Keratinocyte (primary cell): ENCODE measurements around the gene CYP1A2. TPM values are rescaled to one million over a fixed set of nuclear protein-coding genes. Genes with fewer than 3 reads are reported as not detected.

Experiments used
- DNase-seq: peaks from one replicate; pipeline ENCODE4 v3.0.0-alpha.2; 2011; ENCODE audit warnings: low read depth, missing footprints, low spot score
- FAIRE-seq: peaks from 2 replicates; lab custom pipeline; 2011; peaks lifted over from hg19 to GRCh38; lab: Jason Lieb, UNC
- H2AFZ ChIP-seq: 2 replicates; pipeline ENCODE4 v1.6.0; 2012; ENCODE audit warnings: low read length, control low read depth, inconsistent platforms; ENCODE audit not compliant: control insufficient read depth
- H3K27ac ChIP-seq: 2 replicates; pipeline ENCODE4 v1.5.1; 2011; ENCODE audit warnings: low read length; ENCODE audit not compliant: control insufficient read depth, insufficient read depth
- H3K27me3 ChIP-seq: 3 replicates; pipeline ENCODE4 v1.6.0; 2011; ENCODE audit warnings: low read length; ENCODE audit not compliant: control insufficient read depth, insufficient read depth; ENCODE audit errors: extremely low read depth
- H3K36me3 ChIP-seq, 2 experiments: 2 replicates in 1 of 2; 3 replicates in 1 of 2; pipeline ENCODE4 v1.5.1; 2011; ENCODE audit warnings: low read length in 2 of 2, mild to moderate bottlenecking in 1 of 2; ENCODE audit not compliant: control insufficient read depth in 2 of 2, insufficient read depth in 2 of 2; ENCODE audit errors: extremely low read depth in 1 of 2
- H3K4me1 ChIP-seq: 3 replicates; pipeline ENCODE4 v1.5.1; 2011; ENCODE audit warnings: low read length; ENCODE audit not compliant: control insufficient read depth, insufficient read depth; ENCODE audit errors: extremely low read depth
- H3K4me2 ChIP-seq: 3 replicates; pipeline ENCODE4 v1.6.0; 2011; ENCODE audit warnings: low read depth, low read length; ENCODE audit not compliant: control insufficient read depth, insufficient read depth; ENCODE audit errors: extremely low read depth
- H3K4me3 ChIP-seq, 3 experiments: fragments of 200-600 bp in 1 of 3; sonication (generic) in 1 of 3; 2 replicates in 2 of 3; 3 replicates in 1 of 3; pipeline ENCODE4 v1.5.1; 2011 to 2016; ENCODE audit warnings: low read length in 3 of 3, mild to moderate bottlenecking in 3 of 3, control low read depth in 2 of 3, inconsistent platforms in 1 of 3, low read depth in 1 of 3, mixed read lengths in 1 of 3, mixed run types in 1 of 3, moderate library complexity in 1 of 3; ENCODE audit not compliant: control insufficient read depth in 2 of 3, insufficient read depth in 2 of 3; ENCODE audit errors: extremely low read depth in 1 of 3
- H3K79me2 ChIP-seq: 2 replicates; pipeline ENCODE4 v1.6.0; 2012; ENCODE audit warnings: low read length; ENCODE audit not compliant: control insufficient read depth, insufficient read depth
- H3K9ac ChIP-seq: 3 replicates; pipeline ENCODE4 v1.6.0; 2011; ENCODE audit warnings: low read length; ENCODE audit not compliant: control insufficient read depth, insufficient read depth; ENCODE audit errors: extremely low read depth
- H3K9me1 ChIP-seq: 3 replicates; pipeline ENCODE4 v1.6.0; 2011; ENCODE audit warnings: low read length; ENCODE audit not compliant: control insufficient read depth, insufficient read depth; ENCODE audit errors: extremely low read depth
- H3K9me3 ChIP-seq: 2 replicates; pipeline ENCODE4 v1.5.1; 2012; ENCODE audit warnings: low read depth, low read length; ENCODE audit not compliant: control insufficient read depth
- H4K20me1 ChIP-seq: 3 replicates; pipeline ENCODE4 v1.6.0; 2011; ENCODE audit warnings: low read length; ENCODE audit not compliant: control insufficient read depth, insufficient read depth; ENCODE audit errors: extremely low read depth
- CTCF ChIP-seq, 3 experiments: IDR thresholded peaks in 1 of 3; conservative IDR thresholded peaks in 1 of 3; optimal IDR thresholded peaks in 1 of 3; 2 replicates in 2 of 3; 3 replicates in 1 of 3; pipeline versions ENCODE3 to v1.5.1; 2011; ENCODE audit warnings: low read length in 3 of 3, mild to moderate bottlenecking in 3 of 3, moderate library complexity in 2 of 3, control low read depth in 1 of 3, inconsistent platforms in 1 of 3; ENCODE audit not compliant: insufficient read depth in 2 of 3; ENCODE audit errors: extremely low read depth in 1 of 3
- EZH2 ChIP-seq: IDR thresholded peaks from one replicate; pipeline ENCODE4 v1.6.1; 2012; ENCODE audit warnings: inconsistent platforms, mild to moderate bottlenecking, low read length, moderate library complexity
- dilution Hi-C: fragments of 300-500 bp; cut with MboI; formaldehyde crosslinking; loops from one replicate; pipeline ENCODE4 v1.7.0; 2020; ENCODE audit warnings: low sequenced_read_pairs; ENCODE audit not compliant: extremely low pct_ligation_motif_present
- polyA plus RNA-seq, 5 experiments: library from polyadenylated mRNA; depleted of rRNA in 3 of 5; stranded (reverse) in 3 of 5; stranded (forward) in 1 of 5; unstranded in 1 of 5; fragments of >200 nt; gene quantifications; 1 replicate in 1 of 5; 2 replicates in 3 of 5; 3 replicates in 1 of 5; pipeline versions ENCODE4 v1.2.1 to v1.2.3, GENCODE V29; 2011 to 2012; ENCODE audit warnings: missing spikeins in 2 of 5, low read depth in 1 of 5, low replicate concordance in 1 of 5

CYP1A2 gene
- polyA plus RNA-seq, 1 donor (not counting 4 experiments of a cell fraction or from before 2014, with no cell fraction given), result 0.04 TPM

- H3K79me2 ChIP-seq, result peaks cover 81% of the 10 kb centered on the region
- FAIRE-seq, result no peak
- DNase-seq, result no peak
- dilution Hi-C loops, result no loop called here
- H3K27ac ChIP-seq, result no peak overlapping the region
- H3K36me3 ChIP-seq, result peaks cover 1 to 5% of the 10 kb centered on the region in 2 experiments
- H3K4me3 ChIP-seq, result no peak overlapping the region
- peaks cover 61% of the 10 kb centered on the region for H3K4me1 ChIP-seq
- TF ChIP-seq CTCF (optimal IDR thresholded peaks at IDR 0.05 in 1 of 3, IDR thresholded peaks at IDR 0.05 in 1 of 3, conservative IDR thresholded peaks at IDR 0.05 in 1 of 3; ENCODE audit: extremely low read depth in 1 of 3, insufficient read depth in 2 of 3, low read length in 3 of 3) (no peak), EZH2 (no peak)
- H3K9me1 ChIP-seq, result peaks cover 21% of the 10 kb centered on the region
- H2AFZ ChIP-seq, result no peak overlapping the region
- peaks cover 39% of the 10 kb centered on the region for H4K20me1 ChIP-seq
- no peak overlapping the region for H3K9ac ChIP-seq
- no peak overlapping the region for H3K4me2 ChIP-seq
- H3K27me3 ChIP-seq, result no peaks in the 10 kb centered on the region
- no peaks in the 10 kb centered on the region for H3K9me3 ChIP-seq
These were observed 43.0 kb downstream of the CYP1A2 start for GRCh38 chr15:74791667-74792066.

- Histone ChIP-seq H3K4me2 (no peak overlapping the region), H3K36me3 (peaks cover 1 to 5% of the 10 kb centered on the region in 2 experiments), H3K79me2 (peaks cover 80% of the 10 kb centered on the region), H3K9me1 (peaks cover 15% of the 10 kb centered on the region), H3K9ac (no peak overlapping the region), H3K27ac (no peak overlapping the region), H3K9me3 (no peaks in the 10 kb centered on the region), H3K27me3 (no peaks in the 10 kb centered on the region), H3K4me3 (no peak overlapping the region), H4K20me1 (peaks cover 37% of the 10 kb centered on the region), H3K4me1 (peaks cover 54% of the 10 kb centered on the region), H2AFZ (no peak overlapping the region)
- TF ChIP-seq EZH2 (no peak), CTCF (optimal IDR thresholded peaks at IDR 0.05 in 1 of 3, IDR thresholded peaks at IDR 0.05 in 1 of 3, conservative IDR thresholded peaks at IDR 0.05 in 1 of 3; ENCODE audit: extremely low read depth in 1 of 3, insufficient read depth in 2 of 3, low read length in 3 of 3) (no peak)
- FAIRE-seq (no peak), DNase-seq (no peak)
- dilution Hi-C loops, result no loop called here
These were observed 43.8 kb downstream of the CYP1A2 start for GRCh38 chr15:74792227-74793016.
